ENCODE measurements around the gene CAMSAP1.

DNA sequence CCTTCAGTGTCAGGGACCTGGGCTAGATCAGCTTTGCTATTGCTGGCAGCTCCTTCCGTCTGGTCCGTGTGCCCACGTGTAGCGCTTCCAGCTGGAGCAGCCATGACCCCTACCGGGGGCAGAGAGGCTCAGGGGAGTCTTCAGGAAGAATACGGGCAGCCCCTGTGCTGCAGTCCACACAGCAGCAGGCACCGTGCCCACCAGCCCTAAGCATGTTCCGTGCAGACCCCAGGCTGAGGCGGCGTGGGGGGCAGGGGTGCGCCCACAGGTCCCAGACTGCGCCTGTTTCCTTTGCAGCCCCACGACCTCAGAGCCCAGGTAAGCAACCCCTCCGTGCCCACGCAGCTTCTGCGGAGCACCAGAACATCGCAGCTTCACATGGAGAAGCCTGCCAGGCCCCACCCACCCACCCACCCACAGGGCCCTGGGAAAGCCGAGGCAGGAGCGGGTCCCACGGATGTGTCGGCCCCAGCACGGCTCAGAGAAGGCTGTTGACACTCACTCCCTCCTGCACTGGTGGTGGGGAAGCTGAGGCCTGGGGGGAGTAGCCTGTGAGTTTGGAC lies 122.3 kb downstream of the CAMSAP1 start:
- TF ChIP-seq, protein P1, sequence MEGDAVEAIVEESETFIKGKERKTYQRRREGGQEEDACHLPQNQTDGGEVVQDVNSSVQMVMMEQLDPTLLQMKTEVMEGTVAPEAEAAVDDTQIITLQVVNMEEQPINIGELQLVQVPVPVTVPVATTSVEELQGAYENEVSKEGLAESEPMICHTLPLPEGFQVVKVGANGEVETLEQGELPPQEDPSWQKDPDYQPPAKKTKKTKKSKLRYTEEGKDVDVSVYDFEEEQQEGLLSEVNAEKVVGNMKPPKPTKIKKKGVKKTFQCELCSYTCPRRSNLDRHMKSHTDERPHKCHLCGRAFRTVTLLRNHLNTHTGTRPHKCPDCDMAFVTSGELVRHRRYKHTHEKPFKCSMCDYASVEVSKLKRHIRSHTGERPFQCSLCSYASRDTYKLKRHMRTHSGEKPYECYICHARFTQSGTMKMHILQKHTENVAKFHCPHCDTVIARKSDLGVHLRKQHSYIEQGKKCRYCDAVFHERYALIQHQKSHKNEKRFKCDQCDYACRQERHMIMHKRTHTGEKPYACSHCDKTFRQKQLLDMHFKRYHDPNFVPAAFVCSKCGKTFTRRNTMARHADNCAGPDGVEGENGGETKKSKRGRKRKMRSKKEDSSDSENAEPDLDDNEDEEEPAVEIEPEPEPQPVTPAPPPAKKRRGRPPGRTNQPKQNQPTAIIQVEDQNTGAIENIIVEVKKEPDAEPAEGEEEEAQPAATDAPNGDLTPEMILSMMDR (IDR thresholded peaks at IDR 0.05), result no peak
- no peak for TF ChIP-seq POLR2A (IDR thresholded peaks at IDR 0.05)
